ENCODE data around the gene NECAP2. TPM values are rescaled to one million over a fixed set of nuclear protein-coding genes. Genes with fewer than 3 reads are reported as not detected.

NECAP2 gene
- total and polyA plus RNA-seq, 2 donors (not counting 3 experiments of a cell fraction or from before 2014, with no cell fraction given) = 101 to 148 TPM

- dilution Hi-C loops (cut with MboI; ENCODE audit: extremely low pct_ligation_motif_present, low sequenced_read_pairs) = no loop called here
- intact Hi-C loops (cut with micrococcal nuclease) = no loop called here
Observed at GRCh38 chr1:16410803-16411202, 29.7 kb upstream of the NECAP2 start.

More at GRCh38 chr1:16410803-16411202, 29.7 kb upstream of the NECAP2 start:
- Histone ChIP-seq H3K36me3 (ENCODE audit: control insufficient read depth in 2 of 2, extremely low read depth in 1 of 2, insufficient read depth in 2 of 2, low read length in 2 of 2) (no peaks in the 10 kb centered on the region), H3K9ac (replicated peaks; ENCODE audit: extremely low read depth, insufficient read depth, low read length) (no peak overlapping the region), H2AFZ (ENCODE audit: low read depth, low read length) (no peak overlapping the region), H3K79me2 (ENCODE audit: control insufficient read depth, insufficient read depth, low read length) (no peaks in the 10 kb centered on the region), H4K20me1 (replicated peaks; ENCODE audit: control insufficient read depth, extremely low read depth, insufficient read depth, low read length) (no peaks in the 10 kb centered on the region), H3K4me2 (ENCODE audit: insufficient read depth, low read length) (no peak overlapping the region), H3K4me3 (replicated peaks in 1 of 3; ENCODE audit: insufficient read depth in 1 of 3, low read depth in 1 of 3, low read length in 3 of 3) (no peak overlapping the region), H3K4me1 (ENCODE audit: control insufficient read depth, extremely low read depth, insufficient read depth, low read length) (no peaks in the 10 kb centered on the region), H3K9me1 (replicated peaks; ENCODE audit: control insufficient read depth, extremely low read depth, insufficient read depth, low read length) (no peaks in the 10 kb centered on the region), H3K9me3 (replicated peaks; ENCODE audit: control insufficient read depth, insufficient read depth, low read length) (no peaks in the 10 kb centered on the region), H3K27ac (ENCODE audit: insufficient read depth, low read depth, low read length) (no peak overlapping the region), H3K27me3 (ENCODE audit: control insufficient read depth in 2 of 2, insufficient read depth in 2 of 2, low read length in 2 of 2) (no peaks in the 10 kb centered on the region)
- CTCF ChIA-PET = no interaction called here
- TF ChIP-seq POLR2A (IDR thresholded peaks at IDR 0.05; ENCODE audit: low read depth, low read length) = no peak
- TF ChIP-seq GATA2 (IDR thresholded peaks at IDR 0.05; ENCODE audit: insufficient read depth, insufficient read length, low read depth, low read length) = no peak
- TF ChIP-seq CTCF (IDR thresholded peaks at IDR 0.05; ENCODE audit: extremely low read depth in 1 of 2, insufficient read depth in 1 of 2, low read depth in 1 of 2, low read length in 2 of 2) = no peak
- TF ChIP-seq MYC (IDR thresholded peaks at IDR 0.05; ENCODE audit: low read depth, low read length) = no peak
- no peak for TF ChIP-seq EZH2 (IDR thresholded peaks at IDR 0.05; ENCODE audit: borderline replicate concordance, low read depth, low read length, severe bottlenecking)
- TF ChIP-seq POLR2AphosphoS5 (IDR thresholded peaks at IDR 0.05; ENCODE audit: insufficient read depth, low read depth, low read length) = no peak
- TF ChIP-seq FOS (IDR thresholded peaks at IDR 0.05; ENCODE audit: borderline replicate concordance, insufficient read depth, low read length) = no peak
- TF ChIP-seq MAX (IDR thresholded peaks at IDR 0.05; ENCODE audit: insufficient read depth, insufficient read length) = no peak
- no peak for TF ChIP-seq JUN (IDR thresholded peaks at IDR 0.05; ENCODE audit: borderline replicate concordance, insufficient read depth, insufficient read length, low read depth)
- BruUV-seq (replicated peaks) = no TSS peak
- FAIRE-seq = no peak
- DNase-seq (ENCODE audit: low read depth, low spot score) = no peak
- POLR2A ChIA-PET = no interaction called here
